ENCODE measurements around the gene AFAP1. TPM values are rescaled to one million over a fixed set of nuclear protein-coding genes. Genes with fewer than 3 reads are reported as not detected.

The AFAP1 gene
- total RNA-seq, 1 experiment from 2014 or later: 23.6 TPM

DNA sequence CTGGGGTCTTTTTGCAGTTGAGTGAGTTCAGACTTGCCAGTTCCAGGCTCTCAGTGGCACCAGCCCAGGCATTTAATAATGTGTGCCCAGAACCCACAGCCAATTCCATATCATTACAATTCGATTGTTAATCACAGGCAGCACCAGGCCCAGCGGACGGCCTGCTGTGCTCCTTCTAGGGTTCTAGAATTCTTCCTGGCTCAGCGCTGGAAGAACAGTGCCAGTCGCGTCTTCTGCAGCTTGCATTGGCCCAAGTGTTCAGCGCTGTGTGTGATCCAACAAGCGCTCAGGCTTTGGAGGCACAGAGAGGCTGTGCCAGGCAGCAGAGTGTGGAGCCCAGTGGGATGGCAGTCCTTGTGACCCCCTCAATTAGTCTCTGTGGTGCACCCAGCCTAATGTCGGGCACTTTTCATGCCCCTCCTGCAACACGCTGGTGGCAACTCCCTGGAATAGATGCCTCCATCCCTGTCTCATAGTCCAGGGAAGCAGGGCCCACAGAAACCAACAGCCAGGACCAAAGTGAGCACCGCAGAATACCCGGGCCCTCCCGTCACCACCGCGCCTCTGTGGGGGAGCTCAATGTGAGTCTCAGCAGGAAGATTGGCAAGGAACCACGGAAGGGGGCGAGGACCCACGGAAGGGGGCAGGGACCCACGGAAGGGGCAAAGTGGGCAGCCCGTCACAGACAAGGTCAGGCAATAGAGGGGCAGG is 193.2 kb downstream of the AFAP1 start (continued):
- TF ChIP-seq, protein P1, sequence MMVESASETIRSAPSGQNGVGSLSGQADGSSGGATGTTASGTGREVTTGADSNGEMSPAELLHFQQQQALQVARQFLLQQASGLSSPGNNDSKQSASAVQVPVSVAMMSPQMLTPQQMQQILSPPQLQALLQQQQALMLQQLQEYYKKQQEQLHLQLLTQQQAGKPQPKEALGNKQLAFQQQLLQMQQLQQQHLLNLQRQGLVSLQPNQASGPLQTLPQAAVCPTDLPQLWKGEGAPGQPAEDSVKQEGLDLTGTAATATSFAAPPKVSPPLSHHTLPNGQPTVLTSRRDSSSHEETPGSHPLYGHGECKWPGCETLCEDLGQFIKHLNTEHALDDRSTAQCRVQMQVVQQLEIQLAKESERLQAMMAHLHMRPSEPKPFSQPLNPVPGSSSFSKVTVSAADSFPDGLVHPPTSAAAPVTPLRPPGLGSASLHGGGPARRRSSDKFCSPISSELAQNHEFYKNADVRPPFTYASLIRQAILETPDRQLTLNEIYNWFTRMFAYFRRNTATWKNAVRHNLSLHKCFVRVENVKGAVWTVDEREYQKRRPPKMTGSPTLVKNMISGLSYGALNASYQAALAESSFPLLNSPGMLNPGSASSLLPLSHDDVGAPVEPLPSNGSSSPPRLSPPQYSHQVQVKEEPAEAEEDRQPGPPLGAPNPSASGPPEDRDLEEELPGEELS (CRISPR knock-in tag; IDR thresholded peaks at IDR 0.05): no peak
- TF ChIP-seq ERG (CRISPR knock-in tag; IDR thresholded peaks at IDR 0.05) (no peak), ESRRA (CRISPR knock-in tag; IDR thresholded peaks at IDR 0.05; ENCODE audit: borderline replicate concordance) (no peak)

GRCh38 chr4:7745301-7745885 is 194.3 kb downstream of the AFAP1 start:
- Mint-ChIP-seq H3K4me3 (no peak overlapping the region), H3K9me3 (no peaks in the 10 kb centered on the region), H3K27me3 (ENCODE audit: low read depth) (peaks cover 3% of the 10 kb centered on the region; the same call in 1 of the 2 replicates), H3K4me1 (no peaks in the 10 kb centered on the region), H3K36me3 (no peaks in the 10 kb centered on the region), H3K27ac (no peak overlapping the region)
- DNase-seq (ENCODE audit: low spot score) (no peak), ATAC-seq (no peak)
- ChIA-PET POLR2A (no interaction called here), CTCF (no interaction called here)
- TF ChIP-seq ESRRA (CRISPR knock-in tag; IDR thresholded peaks at IDR 0.05; ENCODE audit: borderline replicate concordance) (no peak), FOXP1 (CRISPR knock-in tag; IDR thresholded peaks at IDR 0.05; ENCODE audit: borderline replicate concordance) (no peak), CREB1 (CRISPR knock-in tag; IDR thresholded peaks at IDR 0.05) (no peak), AFF4 (CRISPR knock-in tag; IDR thresholded peaks at IDR 0.05; ENCODE audit: borderline replicate concordance) (no peak)
- TF ChIP-seq, protein P2, sequence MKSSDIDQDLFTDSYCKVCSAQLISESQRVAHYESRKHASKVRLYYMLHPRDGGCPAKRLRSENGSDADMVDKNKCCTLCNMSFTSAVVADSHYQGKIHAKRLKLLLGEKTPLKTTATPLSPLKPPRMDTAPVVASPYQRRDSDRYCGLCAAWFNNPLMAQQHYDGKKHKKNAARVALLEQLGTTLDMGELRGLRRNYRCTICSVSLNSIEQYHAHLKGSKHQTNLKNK (CRISPR knock-in tag; IDR thresholded peaks at IDR 0.05): no peak

DNA sequence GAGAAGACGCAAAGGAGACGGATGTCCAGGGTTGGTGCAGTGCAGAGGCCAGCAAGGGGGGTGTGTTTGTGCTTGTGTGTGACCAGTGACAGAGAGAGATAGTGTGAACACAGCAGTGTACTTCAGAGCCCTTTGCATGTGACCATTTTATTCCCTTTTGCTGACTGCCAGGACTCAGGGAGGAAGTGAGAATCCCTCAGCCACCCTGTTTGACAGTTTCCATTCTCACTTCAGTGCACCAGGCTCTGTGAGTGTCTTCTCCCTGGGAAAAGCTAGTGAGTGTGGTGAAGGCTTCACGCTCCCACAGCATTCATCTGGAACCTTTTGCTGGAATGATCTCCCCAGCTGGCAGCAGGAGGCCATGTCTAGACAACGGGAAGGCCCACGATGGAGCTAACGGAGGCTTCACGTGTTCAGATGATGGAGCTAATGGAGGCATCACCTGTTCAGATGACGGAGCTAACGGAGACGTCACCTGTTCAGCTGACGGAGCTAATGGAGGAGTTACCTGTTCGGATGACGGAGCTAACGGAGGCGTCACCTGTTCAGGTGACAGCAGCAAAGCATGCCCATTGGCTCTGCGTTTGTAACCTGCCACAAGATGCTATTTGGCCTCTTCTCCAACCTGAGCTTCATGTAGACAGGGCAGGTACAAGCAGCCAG is 195.4 kb downstream of the AFAP1 start:
- no peaks in the 10 kb centered on the region for H3K9me3 Mint-ChIP-seq
- DNase-seq (ENCODE audit: low spot score) (no peak), ATAC-seq (no peak)
- peaks cover 3% of the 10 kb centered on the region; the same call in 1 of the 2 replicates for H3K27me3 Mint-ChIP-seq (ENCODE audit: low read depth)
- no peaks in the 10 kb centered on the region for H3K36me3 Mint-ChIP-seq
- no peak overlapping the region for H3K4me3 Mint-ChIP-seq
- ChIA-PET CTCF (no interaction called here), POLR2A (no interaction called here)
- H3K4me1 Mint-ChIP-seq: no peaks in the 10 kb centered on the region
- TF ChIP-seq IRF2 (CRISPR knock-in tag; IDR thresholded peaks at IDR 0.05; ENCODE audit: borderline replicate concordance, low read depth) (no peak), OVOL2 (CRISPR knock-in tag; IDR thresholded peaks at IDR 0.05; ENCODE audit: borderline replicate concordance) (no peak), ELF4 (CRISPR knock-in tag; IDR thresholded peaks at IDR 0.05; ENCODE audit: low read depth) (no peak), ZBTB21 (CRISPR knock-in tag; IDR thresholded peaks at IDR 0.05; ENCODE audit: borderline replicate concordance) (no peak)
- no peak overlapping the region for H3K27ac Mint-ChIP-seq
